GM12891 (cell line): ENCODE data around the gene OR51B6.

Experiments used
- DNase-seq: peaks from one replicate; pipeline ENCODE4 v3.0.0; 2011; ENCODE audit warnings: low spot score; ENCODE audit not compliant: insufficient read length
- FAIRE-seq: peaks from 2 replicates; lab custom pipeline; 2011; peaks lifted over from hg19 to GRCh38; lab: Jason Lieb, UNC
- PAX5 ChIP-seq: IDR thresholded peaks from 2 replicates; pipeline ENCODE4 v1.6.1; 2011; ENCODE audit warnings: low read length, moderate library complexity, mild to moderate bottlenecking; ENCODE audit not compliant: insufficient read depth, severe bottlenecking
- POLR2AphosphoS5 ChIP-seq: IDR thresholded peaks from 2 replicates; pipeline ENCODE4 v1.6.1; 2011; ENCODE audit warnings: low read depth, low read length, control low read depth
- TAF1 ChIP-seq: IDR thresholded peaks from 2 replicates; pipeline ENCODE4 v1.6.1; 2011; ENCODE audit warnings: low read depth, low read length, control low read depth

Gene OR51B6

GRCh38 chr11:5398936-5399335 lies 47.6 kb downstream of the OR51B6 start:
- no peak for FAIRE-seq

More at GRCh38 chr11:5398936-5399335, 47.6 kb downstream of the OR51B6 start:
- no peak for DNase-seq
- TF ChIP-seq POLR2AphosphoS5 (no peak), TAF1 (no peak), PAX5 (no peak)
